ENCODE results near the gene DCDC2C. TPM values are rescaled to one million over a fixed set of nuclear protein-coding genes. Genes with fewer than 3 reads are reported as not detected.

The DCDC2C gene
- polyA plus RNA-seq, 2 of the 4 experiments (the other 2 are of a cell fraction): not detected

DNA sequence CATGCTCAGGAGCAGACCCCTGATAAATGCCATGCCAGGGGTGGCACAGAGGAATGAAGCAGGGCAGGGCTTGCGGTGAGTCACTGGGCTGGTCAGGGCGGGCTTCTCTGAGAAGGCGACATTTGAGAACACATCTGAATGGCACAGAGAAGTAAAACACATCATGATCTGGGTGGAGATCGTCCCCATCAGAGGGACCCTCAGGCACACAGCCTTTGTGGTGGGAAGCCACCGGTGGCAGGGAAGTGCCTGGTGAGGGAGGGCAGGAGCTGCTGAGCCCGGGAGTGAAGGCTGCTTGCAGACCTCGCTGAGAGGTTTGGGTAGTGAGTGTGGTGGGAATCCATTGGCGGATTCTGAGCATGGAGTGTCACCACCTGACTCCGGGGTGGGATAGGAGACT is 44.5 kb downstream of the DCDC2C start (continued):
- TF ChIP-seq, protein P1, sequence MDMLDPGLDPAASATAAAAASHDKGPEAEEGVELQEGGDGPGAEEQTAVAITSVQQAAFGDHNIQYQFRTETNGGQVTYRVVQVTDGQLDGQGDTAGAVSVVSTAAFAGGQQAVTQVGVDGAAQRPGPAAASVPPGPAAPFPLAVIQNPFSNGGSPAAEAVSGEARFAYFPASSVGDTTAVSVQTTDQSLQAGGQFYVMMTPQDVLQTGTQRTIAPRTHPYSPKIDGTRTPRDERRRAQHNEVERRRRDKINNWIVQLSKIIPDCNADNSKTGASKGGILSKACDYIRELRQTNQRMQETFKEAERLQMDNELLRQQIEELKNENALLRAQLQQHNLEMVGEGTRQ (IDR thresholded peaks at IDR 0.05): no peak
- no peak for TF ChIP-seq SMC3 (IDR thresholded peaks at IDR 0.05)

DNA sequence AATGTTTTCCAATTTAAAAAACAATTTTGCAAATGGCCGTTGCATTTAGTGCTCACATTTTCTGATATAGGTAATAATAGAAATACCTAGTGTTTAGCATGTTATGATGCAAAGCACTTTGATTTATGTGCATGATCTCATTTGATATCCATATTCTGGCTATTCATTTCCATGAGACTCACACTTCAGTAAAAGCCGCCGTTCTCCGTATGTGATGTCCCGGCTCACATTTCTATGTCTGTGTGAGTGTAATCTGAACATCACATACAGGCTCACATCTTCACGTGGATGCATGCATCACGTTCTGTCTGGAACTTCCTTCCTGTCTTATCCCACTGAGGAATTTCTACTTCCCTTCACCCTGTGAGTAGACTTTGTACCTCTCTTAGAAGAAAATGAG is 45.8 kb downstream of the DCDC2C start:
- no peak for ATAC-seq
- Histone ChIP-seq H3K4me2 (no peak overlapping the region), H3K9me3 (no peaks in the 10 kb centered on the region), H3K4me1 (no peaks in the 10 kb centered on the region), H3K4me3 (no peak overlapping the region), H3K27ac (no peak overlapping the region)
- TF ChIP-seq, protein P2, sequence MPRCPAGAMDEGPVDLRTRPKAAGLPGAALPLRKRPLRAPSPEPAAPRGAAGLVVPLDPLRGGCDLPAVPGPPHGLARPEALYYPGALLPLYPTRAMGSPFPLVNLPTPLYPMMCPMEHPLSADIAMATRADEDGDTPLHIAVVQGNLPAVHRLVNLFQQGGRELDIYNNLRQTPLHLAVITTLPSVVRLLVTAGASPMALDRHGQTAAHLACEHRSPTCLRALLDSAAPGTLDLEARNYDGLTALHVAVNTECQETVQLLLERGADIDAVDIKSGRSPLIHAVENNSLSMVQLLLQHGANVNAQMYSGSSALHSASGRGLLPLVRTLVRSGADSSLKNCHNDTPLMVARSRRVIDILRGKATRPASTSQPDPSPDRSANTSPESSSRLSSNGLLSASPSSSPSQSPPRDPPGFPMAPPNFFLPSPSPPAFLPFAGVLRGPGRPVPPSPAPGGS (IDR thresholded peaks at IDR 0.05): no peak
- TF ChIP-seq, protein P3, sequence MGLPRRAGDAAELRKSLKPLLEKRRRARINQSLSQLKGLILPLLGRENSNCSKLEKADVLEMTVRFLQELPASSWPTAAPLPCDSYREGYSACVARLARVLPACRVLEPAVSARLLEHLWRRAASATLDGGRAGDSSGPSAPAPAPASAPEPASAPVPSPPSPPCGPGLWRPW (IDR thresholded peaks at IDR 0.05): no peak
- TF ChIP-seq HDAC2 (IDR thresholded peaks at IDR 0.05): no peak
- TF ChIP-seq ZC3H11A (IDR thresholded peaks at IDR 0.05): no peak
- TF ChIP-seq EP300 (IDR thresholded peaks at IDR 0.05): no peak
- no peak for TF ChIP-seq RFX5 (IDR thresholded peaks at IDR 0.05)
- no peak for TF ChIP-seq RARB (CRISPR knock-in tag; IDR thresholded peaks at IDR 0.05)
- TF ChIP-seq SMC3 (IDR thresholded peaks at IDR 0.05): no peak
- 58% methylated on average over 7 of the region's 7 CpGs for WGBS (ENCODE audit: missing lambda C conversion rate)
- CTCF ChIA-PET: no interaction called here
- no peak for DNase-seq (ENCODE audit: low read depth in 1 of 2, low spot score in 1 of 2)
- no peak for FAIRE-seq
- POLR2A ChIA-PET: no interaction called here

DNA sequence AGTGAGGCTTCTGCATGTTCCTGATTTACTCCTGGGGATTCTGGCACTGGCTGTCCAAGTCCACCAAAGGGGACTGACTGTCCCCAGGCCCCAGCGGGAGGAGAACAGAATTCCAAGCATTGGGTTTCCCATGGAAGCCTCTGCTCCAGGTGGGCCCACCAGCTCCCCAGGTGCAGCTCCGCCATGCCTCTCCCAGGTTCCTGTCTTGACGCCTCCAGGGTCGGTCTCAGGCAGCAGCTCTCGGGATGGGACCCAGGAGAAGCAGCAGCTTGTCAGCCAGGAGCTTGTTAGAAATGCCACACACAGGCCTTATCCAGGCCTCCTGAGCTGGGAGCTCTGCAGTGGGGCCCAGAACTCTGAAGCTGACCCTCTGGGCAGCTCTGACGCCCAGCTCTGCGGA is 47.9 kb downstream of the DCDC2C start:
- H3K27ac ChIP-seq: no peak overlapping the region
- H3K4me2 ChIP-seq: no peak overlapping the region
- TF ChIP-seq FOXS1 (CRISPR knock-in tag; IDR thresholded peaks at IDR 0.05): no peak
- no peak for TF ChIP-seq JUNB (IDR thresholded peaks at IDR 0.05)
- TF ChIP-seq, protein P2 (IDR thresholded peaks at IDR 0.05): no peak
- no peak for TF ChIP-seq KDM1A (IDR thresholded peaks at IDR 0.05; ENCODE audit: low read depth)
- H3K4me3 ChIP-seq: no peak overlapping the region
- FAIRE-seq (no peak), ATAC-seq (no peak), DNase-seq (ENCODE audit: low read depth in 1 of 2, low spot score in 1 of 2) (no peak)
- CTCF ChIA-PET: interaction anchor here (0.6 to 1.6 kb wide), 2 partner anchors 30 to 1451 kb away, joined by 3 to 4 read pairs; no protein-coding TSS in a partner anchor
- 39% methylated on average over 7 of the region's 7 CpGs for WGBS (ENCODE audit: missing lambda C conversion rate)
- no peaks in the 10 kb centered on the region for H3K4me1 ChIP-seq
- POLR2A ChIA-PET: no interaction called here
- no peaks in the 10 kb centered on the region for H3K9me3 ChIP-seq

DNA sequence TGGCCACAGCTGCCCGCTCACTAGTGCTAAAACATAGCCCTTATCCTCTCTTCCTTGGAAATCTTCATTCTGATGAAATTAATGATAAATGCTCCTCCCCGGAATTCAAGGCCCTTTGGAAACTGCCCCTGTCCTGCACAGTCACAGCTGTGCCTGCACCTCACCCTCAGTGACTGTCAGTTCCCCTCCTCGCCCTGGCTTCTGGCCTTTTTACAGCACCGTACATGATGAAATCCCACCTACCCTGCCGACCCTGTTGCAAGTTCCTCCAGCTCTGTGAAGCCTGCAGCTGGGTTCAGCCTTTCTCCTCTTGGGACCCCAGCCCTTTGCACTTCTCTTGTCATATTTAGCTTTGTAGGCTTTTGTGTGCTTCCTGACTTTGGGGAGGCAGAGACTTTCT is 48.4 kb downstream of the DCDC2C start:
- Histone ChIP-seq H3K4me2 (no peak overlapping the region), H3K4me1 (no peaks in the 10 kb centered on the region), H3K4me3 (no peak overlapping the region), H3K27ac (no peak overlapping the region), H3K9me3 (no peaks in the 10 kb centered on the region)
- POLR2A ChIA-PET: no interaction called here
- 9% methylated on average over 5 of the region's 5 CpGs for WGBS (ENCODE audit: missing lambda C conversion rate)
- DNase-seq (ENCODE audit: low read depth in 1 of 2, low spot score in 1 of 2) (no peak), ATAC-seq (no peak), FAIRE-seq (no peak)
- CTCF ChIA-PET: interaction anchor here (0.6 to 1.6 kb wide), 2 partner anchors 29 to 1450 kb away, joined by 3 to 4 read pairs; no protein-coding TSS in a partner anchor
- TF ChIP-seq HDAC2 (IDR thresholded peaks at IDR 0.05) (no peak), RCOR1 (IDR thresholded peaks at IDR 0.05; ENCODE audit: low read depth, low read length) (no peak), CBX2 (IDR thresholded peaks at IDR 0.05; ENCODE audit: borderline replicate concordance, low read depth) (no peak), FOSL2 (IDR thresholded peaks at IDR 0.05) (no peak), FOSL2 (CRISPR knock-in tag; IDR thresholded peaks at IDR 0.05) (no peak), MYC (IDR thresholded peaks at IDR 0.05; ENCODE audit: borderline replicate concordance, low read length) (no peak), KDM5A (IDR thresholded peaks at IDR 0.05) (no peak), CHD2 (IDR thresholded peaks at IDR 0.05; ENCODE audit: low read length, partially characterized antibody) (no peak), MAFK (IDR thresholded peaks at IDR 0.05; ENCODE audit: partially characterized antibody) (no peak)
- TF ChIP-seq, protein P4, sequence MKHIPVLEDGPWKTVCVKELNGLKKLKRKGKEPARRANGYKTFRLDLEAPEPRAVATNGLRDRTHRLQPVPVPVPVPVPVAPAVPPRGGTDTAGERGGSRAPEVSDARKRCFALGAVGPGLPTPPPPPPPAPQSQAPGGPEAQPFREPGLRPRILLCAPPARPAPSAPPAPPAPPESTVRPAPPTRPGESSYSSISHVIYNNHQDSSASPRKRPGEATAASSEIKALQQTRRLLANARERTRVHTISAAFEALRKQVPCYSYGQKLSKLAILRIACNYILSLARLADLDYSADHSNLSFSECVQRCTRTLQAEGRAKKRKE (CRISPR knock-in tag; IDR thresholded peaks at IDR 0.05; ENCODE audit: low read depth): no peak
- TF ChIP-seq, protein P5, sequence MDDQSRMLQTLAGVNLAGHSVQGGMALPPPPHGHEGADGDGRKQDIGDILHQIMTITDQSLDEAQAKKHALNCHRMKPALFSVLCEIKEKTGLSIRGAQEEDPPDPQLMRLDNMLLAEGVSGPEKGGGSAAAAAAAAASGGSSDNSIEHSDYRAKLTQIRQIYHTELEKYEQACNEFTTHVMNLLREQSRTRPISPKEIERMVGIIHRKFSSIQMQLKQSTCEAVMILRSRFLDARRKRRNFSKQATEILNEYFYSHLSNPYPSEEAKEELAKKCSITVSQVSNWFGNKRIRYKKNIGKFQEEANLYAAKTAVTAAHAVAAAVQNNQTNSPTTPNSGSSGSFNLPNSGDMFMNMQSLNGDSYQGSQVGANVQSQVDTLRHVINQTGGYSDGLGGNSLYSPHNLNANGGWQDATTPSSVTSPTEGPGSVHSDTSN (IDR thresholded peaks at IDR 0.05): no peak
- TF ChIP-seq, protein P2 (IDR thresholded peaks at IDR 0.05): no peak
- TF ChIP-seq, protein P6, sequence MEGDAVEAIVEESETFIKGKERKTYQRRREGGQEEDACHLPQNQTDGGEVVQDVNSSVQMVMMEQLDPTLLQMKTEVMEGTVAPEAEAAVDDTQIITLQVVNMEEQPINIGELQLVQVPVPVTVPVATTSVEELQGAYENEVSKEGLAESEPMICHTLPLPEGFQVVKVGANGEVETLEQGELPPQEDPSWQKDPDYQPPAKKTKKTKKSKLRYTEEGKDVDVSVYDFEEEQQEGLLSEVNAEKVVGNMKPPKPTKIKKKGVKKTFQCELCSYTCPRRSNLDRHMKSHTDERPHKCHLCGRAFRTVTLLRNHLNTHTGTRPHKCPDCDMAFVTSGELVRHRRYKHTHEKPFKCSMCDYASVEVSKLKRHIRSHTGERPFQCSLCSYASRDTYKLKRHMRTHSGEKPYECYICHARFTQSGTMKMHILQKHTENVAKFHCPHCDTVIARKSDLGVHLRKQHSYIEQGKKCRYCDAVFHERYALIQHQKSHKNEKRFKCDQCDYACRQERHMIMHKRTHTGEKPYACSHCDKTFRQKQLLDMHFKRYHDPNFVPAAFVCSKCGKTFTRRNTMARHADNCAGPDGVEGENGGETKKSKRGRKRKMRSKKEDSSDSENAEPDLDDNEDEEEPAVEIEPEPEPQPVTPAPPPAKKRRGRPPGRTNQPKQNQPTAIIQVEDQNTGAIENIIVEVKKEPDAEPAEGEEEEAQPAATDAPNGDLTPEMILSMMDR (IDR thresholded peaks at IDR 0.05): no peak

Data from A549 (cell line).